Activated CD4-positive, CD25-positive, alpha-beta regulatory T cell treated with anti-CD3 and anti-CD28 coated beads, Interleukin-2, amount 50 U/mL, for 72 hours (primary cell): ENCODE results near the gene SLC26A11.
A peak's percentile ranks its signal among the peaks of the same experiment; 100 is the strongest.
"Not testable (repeated sequence)": the region's sequence is repeated elsewhere in the genome, so short reads cannot be mapped to it uniquely, and the experiment has no call there.

Experiments used
- DNase-seq: peaks from one replicate; pipeline ENCODE4 v3.0.0; 2021

The SLC26A11 gene

GRCh38 chr17:80198144-80198661, 22.0 kb upstream of the SLC26A11 start:
- no peak for DNase-seq

GRCh38 chr17:80199295-80199694, 20.9 kb upstream of the SLC26A11 start:
- not testable (repeated sequence) for DNase-seq

- DNase-seq = no peak
These were observed 18.8 kb upstream of the SLC26A11 start for GRCh38 chr17:80201446-80201845.

- DNase-seq = no peak
These were observed 18.0 kb upstream of the SLC26A11 start for GRCh38 chr17:80202197-80202596.

GRCh38 chr17:80203471-80203963, 16.7 kb upstream of the SLC26A11 start:
- DNase-seq = no peak

- no peak for DNase-seq
These were observed 15.4 kb upstream of the SLC26A11 start for GRCh38 chr17:80204626-80205468.

- no peak for DNase-seq
These were observed 14.4 kb upstream of the SLC26A11 start for GRCh38 chr17:80205811-80206210.

- DNase-seq = no peak
These were observed 12.2 kb upstream of the SLC26A11 start for GRCh38 chr17:80208050-80208449.

GRCh38 chr17:80209765-80210164, 10.5 kb upstream of the SLC26A11 start:
- no peak for DNase-seq

- DNase-seq = no peak
These were observed 9.7 kb upstream of the SLC26A11 start for GRCh38 chr17:80210348-80211108.

GRCh38 chr17:80212109-80212508, 8.1 kb upstream of the SLC26A11 start:
- no peak for DNase-seq

GRCh38 chr17:80212511-80212910, 7.7 kb upstream of the SLC26A11 start:
- DNase-seq = no peak

GRCh38 chr17:80212962-80213642, 7.1 kb upstream of the SLC26A11 start:
- no peak for DNase-seq

- DNase-seq = no peak
These were observed 6.6 kb upstream of the SLC26A11 start for GRCh38 chr17:80213643-80213975.

- no peak for DNase-seq
These were observed 6.0 kb upstream of the SLC26A11 start for GRCh38 chr17:80214012-80214877.

GRCh38 chr17:80214878-80215210, 5.4 kb upstream of the SLC26A11 start:
- no peak for DNase-seq

GRCh38 chr17:80216473-80217456, 3.5 kb upstream of the SLC26A11 start:
- no peak for DNase-seq

- DNase-seq = no peak
These were observed 2.4 kb upstream of the SLC26A11 start for GRCh38 chr17:80217703-80218362.

GRCh38 chr17:80218391-80218790, 1.8 kb upstream of the SLC26A11 start:
- DNase-seq = no peak

GRCh38 chr17:80219013-80219762, 1.0 kb upstream of the SLC26A11 start:
- DNase-seq = peak; percentile 90
